Subcutaneous adipose tissue (tissue), 4 donors: ENCODE measurements around the gene SNN. TPM values are rescaled to one million over a fixed set of nuclear protein-coding genes. Genes with fewer than 3 reads are reported as not detected.

Experiments
- CTCF ChIP-seq: fragments of 450-650 bp; IDR thresholded peaks from one replicate; pipeline ENCODE4 v1.5.1; 2016; ENCODE audit warnings: low read depth, mild to moderate bottlenecking, control low read depth, antibody characterized with exemption, moderate library complexity
- total RNA-seq, 4 donors: library from RNA; depleted of rRNA; stranded (reverse); fragments of >200 nt; gene quantifications; one replicate each; pipeline ENCODE4 v1.1.0, GENCODE V29; 2016

The SNN gene
- total RNA-seq, 4 donors from 2014 or later = 25.4 to 87.6 (median 50.1) TPM

GRCh38 chr16:11677959-11678881 lies 10.0 kb downstream of the SNN start:
- TF ChIP-seq CTCF = no peak

GRCh38 chr16:11679250-11679649 lies 11.0 kb downstream of the SNN start:
- no peak for TF ChIP-seq CTCF

GRCh38 chr16:11679941-11680911 lies 12.0 kb downstream of the SNN start:
- TF ChIP-seq CTCF = no peak

- no peak for TF ChIP-seq CTCF
These were observed 13.3 kb downstream of the SNN start for GRCh38 chr16:11681556-11681955.

- no peak for TF ChIP-seq CTCF
These were observed 13.9 kb downstream of the SNN start for GRCh38 chr16:11681976-11682654.

- no peak for TF ChIP-seq CTCF
These were observed 14.4 kb downstream of the SNN start for GRCh38 chr16:11682655-11683096.
